ENCODE data around the gene KCTD21.
"Not testable (repeated sequence)": the region's sequence is repeated elsewhere in the genome, so short reads cannot be mapped to it uniquely, and the experiment has no call there.

Gene KCTD21, protein sequence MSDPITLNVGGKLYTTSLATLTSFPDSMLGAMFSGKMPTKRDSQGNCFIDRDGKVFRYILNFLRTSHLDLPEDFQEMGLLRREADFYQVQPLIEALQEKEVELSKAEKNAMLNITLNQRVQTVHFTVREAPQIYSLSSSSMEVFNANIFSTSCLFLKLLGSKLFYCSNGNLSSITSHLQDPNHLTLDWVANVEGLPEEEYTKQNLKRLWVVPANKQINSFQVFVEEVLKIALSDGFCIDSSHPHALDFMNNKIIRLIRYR

GRCh38 chr11:78188286-78189173 lies at the start of gene KCTD21, which contains the start of gene USP35:
Gene KCTD21 (minus strand): TSS chr11:78188626. CDS start chr11:78174554, 14,072 bp downstream.
Gene USP35 (plus strand): TSS chr11:78188919. CDS start chr11:78196246, 7,327 bp downstream.
- DNase-seq: peak; percentile 94 to 96

DNA sequence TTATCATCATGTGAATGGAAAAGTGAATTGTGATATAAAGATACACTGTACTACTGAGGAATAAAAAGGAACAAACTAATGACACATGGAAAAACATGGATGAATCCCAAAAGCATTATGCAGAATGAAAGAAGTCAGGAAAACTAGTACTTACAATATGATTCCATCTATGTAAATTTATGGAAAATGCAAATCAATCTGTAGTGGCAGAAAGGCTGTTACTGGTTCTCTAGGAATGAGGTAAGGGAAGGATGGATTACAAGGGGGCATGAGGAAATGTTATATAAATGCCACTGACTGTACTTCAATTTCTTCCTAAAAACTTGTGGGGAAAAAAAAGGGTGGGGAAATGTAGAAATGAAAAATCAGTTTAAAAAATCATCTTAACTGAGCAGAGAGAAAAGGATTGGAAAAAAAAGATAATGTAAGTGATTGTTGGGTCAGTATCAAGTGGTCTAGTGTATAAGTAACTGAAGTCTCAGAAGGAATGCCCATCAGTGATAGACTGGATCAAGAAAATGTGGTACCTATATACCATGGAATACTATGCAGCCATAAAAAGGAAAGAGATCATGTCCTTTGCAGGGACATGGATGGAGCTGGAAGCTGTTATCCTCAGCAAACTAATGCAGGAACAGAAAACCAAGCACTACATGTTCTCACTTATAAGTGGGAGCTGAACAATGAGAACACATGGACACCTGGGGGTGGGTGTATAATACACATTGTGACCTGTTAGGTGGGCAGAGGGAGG lies 49.0 kb upstream of the KCTD21 start:
- no peak for DNase-seq

DNA sequence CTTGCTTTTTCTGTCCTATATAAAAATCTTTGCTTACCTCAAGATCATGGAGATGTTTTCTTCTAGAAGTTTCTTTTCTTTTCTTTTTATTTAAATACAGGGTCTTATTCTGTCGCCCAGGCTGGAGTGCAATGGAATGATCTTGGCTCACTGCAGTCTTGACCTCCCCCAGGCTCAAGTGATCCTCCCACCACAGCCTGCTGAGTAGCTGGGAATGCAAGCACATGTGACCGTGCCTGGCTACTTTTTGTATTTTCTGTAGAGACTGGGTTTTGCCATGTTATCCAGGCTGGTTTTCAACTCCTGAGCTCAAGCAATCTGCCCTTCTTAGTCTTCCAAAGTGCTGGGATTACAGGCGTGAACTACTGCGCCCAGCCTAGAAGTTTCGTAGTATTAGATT lies 45.6 kb upstream of the KCTD21 start:
- DNase-seq: no peak

DNA sequence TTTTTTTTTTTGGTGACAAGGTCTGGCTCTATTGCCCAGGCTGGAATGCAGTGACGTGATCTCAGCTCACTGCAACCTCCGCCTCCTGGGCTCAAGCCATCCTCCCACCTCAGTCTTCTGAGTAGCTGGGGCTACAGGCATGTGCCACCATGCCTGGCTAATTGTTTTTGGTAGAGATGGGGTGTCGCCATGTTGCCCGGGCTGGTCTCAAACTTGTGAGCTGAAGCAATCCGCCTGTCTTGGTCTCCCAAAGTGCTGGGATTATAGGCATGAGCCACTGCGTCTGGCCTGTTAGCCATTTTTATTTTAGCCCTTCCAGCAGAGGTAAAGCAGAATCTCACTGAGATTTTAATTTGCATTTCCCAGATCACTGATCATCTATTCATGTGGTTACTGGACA lies 44.6 kb upstream of the KCTD21 start:
- DNase-seq: not testable (repeated sequence)

- no peak for DNase-seq
Observed at GRCh38 chr11:78231962-78232501, 43.6 kb upstream of the KCTD21 start.

DNA sequence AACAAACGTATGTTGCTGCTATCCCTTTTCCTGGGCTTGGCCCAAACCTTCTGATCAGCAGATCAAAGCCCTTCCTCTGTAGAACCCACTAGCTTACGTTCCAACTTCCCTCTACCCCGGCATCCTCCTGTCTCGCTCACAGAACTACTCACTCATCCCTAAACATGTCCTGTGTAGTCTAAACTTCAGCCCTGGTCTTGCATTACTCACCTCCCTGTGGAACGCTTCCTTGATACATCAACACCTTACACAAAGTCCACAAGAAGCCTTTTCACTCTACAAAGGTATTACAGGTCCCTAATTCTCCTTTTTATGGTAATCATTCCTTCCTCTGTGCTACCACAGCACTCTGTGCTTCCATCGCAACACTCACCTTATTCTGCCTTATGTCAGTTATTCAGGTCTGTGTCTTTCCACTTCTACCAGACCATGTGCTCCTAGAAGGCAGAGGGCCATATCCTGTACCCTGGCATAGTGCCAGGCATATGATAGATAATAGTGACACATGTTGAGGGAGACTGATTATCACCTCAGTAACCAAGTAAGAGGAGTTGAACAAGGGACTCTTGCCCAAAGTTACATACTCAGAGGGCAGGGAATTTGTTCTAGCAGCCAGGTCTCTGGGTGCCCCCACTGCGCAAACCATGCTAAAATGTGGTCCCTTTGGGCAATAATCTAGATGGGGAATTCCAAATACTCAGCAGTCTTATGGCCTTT lies 41.9 kb upstream of the KCTD21 start:
- DNase-seq: peak in 1 of 2 experiments; percentile 4

DNA sequence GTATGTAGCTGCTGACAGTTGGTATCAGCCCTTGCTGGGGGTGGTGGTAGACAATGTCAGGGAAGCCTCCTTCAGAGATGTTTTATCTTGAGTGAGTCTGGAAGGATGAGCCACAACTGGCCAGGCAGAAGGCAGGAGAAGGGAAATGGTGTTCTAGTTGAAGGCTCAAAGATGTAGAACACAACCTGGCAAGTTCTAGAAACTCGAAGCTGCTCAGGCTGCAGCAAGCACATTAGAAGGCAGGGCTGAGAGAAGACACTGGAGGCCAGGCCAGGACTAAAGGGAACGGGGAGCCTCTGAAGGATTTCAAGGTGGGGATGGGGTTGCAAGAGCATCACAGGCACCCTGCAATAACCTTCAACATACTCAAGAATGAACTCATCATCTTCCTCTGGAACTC lies 40.7 kb upstream of the KCTD21 start:
- DNase-seq: no peak

- peak; percentile 76 to 82 for DNase-seq
Observed at GRCh38 chr11:78228467-78228866, 40.0 kb upstream of the KCTD21 start.

DNA sequence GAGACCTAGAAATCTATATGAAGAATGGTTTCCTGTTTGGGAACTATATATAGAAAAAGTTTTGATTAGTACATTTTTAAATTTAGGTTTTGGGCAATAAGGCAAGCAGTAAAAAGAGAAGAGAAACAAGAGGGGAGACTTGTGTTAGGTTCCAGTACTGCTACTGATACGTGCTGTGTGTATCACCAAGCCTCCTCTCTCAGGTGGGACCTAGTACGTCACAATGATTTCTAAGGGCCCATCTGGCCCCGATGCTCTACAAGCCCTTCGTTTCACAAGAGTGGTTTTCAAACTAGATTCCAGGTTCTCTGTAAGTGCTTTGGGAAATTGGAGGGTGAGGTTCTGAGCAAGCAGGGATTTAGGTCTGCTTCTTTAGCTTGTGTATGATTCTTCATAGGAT lies 39.5 kb upstream of the KCTD21 start:
- DNase-seq: no peak

GRCh38 chr11:78226684-78227680 lies 38.6 kb upstream of the KCTD21 start:
- DNase-seq: no peak

DNA sequence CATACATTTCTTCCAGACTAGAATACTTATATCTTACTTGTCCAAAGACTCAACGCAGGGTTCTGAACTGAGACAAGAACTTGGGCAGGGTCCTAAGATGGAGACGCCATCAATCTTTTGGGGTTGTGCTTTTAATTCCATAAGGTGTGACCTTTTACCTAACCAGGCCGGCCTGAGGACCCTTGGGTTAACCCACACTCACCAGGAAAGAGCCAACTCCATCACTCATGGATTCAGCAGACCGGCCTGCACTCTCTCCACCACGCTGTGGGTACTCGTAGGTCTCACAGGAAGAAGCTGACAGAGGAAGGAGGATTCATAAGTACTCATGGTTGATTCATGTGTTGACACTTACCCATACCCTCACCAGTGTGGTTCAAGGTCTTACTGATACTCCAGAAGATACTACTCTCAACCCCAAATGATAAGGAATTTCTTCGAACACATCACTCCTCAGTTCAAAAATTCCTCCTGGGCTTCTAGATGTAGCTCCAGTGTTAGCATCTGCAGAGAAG lies 36.5 kb upstream of the KCTD21 start:
- DNase-seq: no peak

DNA sequence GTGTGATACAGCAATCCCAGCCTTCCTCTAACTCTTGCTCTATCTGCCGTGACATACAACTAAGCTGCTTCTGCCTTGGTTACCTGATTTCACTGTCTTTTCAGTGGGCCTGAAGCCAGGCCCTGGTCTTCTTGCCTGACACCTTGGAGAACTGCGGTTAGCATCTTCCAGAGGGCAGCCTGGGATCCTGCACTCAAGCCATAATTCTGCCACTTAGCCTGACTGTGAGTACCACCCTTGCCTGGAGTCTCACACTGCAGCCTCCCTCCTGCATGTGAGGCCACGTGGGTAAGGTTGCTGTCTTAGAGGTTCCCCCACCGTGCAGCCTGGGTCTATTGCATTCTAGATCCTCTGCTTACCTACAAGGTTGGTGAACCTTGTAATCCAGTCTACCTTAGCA lies 36.1 kb upstream of the KCTD21 start:
- DNase-seq: no peak

GRCh38 chr11:78223320-78223954 lies 35.0 kb upstream of the KCTD21 start:
- DNase-seq: no peak

DNA sequence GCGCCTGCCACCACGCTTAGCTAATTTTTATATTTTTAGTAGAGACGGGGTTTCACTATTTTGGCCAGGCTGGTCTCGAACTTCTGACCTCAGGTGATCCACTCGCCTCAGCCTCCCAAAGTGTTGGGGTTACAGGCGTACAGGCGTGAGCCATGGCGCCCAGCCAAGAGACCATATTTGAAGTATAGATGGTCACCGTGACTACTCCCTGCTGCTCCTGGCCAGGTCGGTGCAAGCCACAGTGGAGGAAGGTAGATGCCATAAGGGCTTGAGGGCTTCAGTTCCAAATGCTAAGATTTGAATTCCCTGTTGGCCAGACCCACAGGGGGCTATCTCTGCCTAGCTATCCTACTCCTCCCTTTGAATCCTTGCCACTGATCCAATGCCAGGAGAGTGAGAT lies 34.3 kb upstream of the KCTD21 start:
- DNase-seq: not testable (repeated sequence)

DNA sequence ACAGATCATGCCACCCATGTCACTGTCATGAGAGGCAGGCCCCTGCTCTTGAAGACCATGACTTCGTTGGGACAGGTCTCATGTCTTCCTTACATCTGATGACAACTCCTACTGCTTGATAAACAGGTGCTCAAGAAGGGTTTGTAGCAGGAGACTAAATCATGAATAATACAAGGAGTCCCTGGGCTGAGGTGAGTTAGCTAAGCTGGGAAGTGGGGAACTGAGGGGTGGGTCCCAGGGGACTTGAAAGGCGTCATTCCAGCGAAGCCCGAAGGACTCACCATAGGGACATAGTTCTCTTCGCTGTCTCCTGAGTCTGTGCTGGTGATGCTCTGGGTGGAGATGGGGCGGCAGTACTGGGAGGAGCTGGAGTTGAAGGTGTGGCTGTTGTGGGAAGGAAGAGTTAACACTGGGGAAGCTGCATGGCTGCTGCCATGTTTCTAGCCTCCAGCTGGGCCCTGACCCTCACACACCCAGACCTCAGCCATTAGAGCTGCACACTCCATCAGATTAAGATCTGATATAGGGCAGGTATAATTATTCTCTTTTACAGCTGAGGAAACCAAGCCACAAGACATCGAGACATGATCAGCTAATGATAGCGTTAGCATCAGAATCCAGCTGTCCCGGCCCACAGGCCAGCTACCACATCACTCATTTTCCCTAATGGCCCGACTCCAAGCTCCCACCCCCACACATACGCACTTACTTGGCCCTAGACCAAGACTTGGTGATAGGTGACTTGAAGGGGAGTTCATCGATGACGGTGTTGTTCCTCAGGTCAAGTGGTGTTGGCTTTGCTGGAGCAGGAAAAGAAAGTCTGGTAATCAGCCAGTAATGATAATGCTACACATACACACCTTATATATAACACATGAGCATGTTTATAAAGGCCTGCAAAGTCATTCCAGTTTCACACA lies 33.2 kb upstream of the KCTD21 start:
- no peak for DNase-seq

- no peak for DNase-seq
Observed at GRCh38 chr11:78220218-78221157, 32.1 kb upstream of the KCTD21 start.

- no peak for DNase-seq
Observed at GRCh38 chr11:78219493-78220217, 31.2 kb upstream of the KCTD21 start.
